HG03135 (cell line): ENCODE data around the gene C4orf50.
"Not testable (repeated sequence)": the region's sequence is repeated elsewhere in the genome, so short reads cannot be mapped to it uniquely, and the experiment has no call there.

Source experiments
- ATAC-seq: cut with Tn5 transposase; IDR thresholded peaks from one replicate; pipeline ENCODE4 v1.9.1; 2021; ENCODE audit warnings: mild to moderate bottlenecking, moderate library complexity; ENCODE audit not compliant: unreplicated experiment

C4orf50 gene

GRCh38 chr4:6019316-6020263 is 1.4 kb upstream of the C4orf50 start:
- no peak for ATAC-seq

- ATAC-seq, result no peak
Measured at GRCh38 chr4:6017800-6018199, 431 bp downstream of the C4orf50 start.

GRCh38 chr4:6017030-6017429 is 1.2 kb downstream of the C4orf50 start:
- ATAC-seq, result no peak

GRCh38 chr4:6013564-6013963 is 4.7 kb downstream of the C4orf50 start:
- ATAC-seq, result no peak

GRCh38 chr4:6012200-6012599 is 6.0 kb downstream of the C4orf50 start:
- ATAC-seq, result no peak

GRCh38 chr4:6011686-6012085 is 6.5 kb downstream of the C4orf50 start:
- ATAC-seq, result no peak

- no peak for ATAC-seq
Measured at GRCh38 chr4:6011271-6011671, 7.0 kb downstream of the C4orf50 start.

GRCh38 chr4:6010789-6011188 is 7.4 kb downstream of the C4orf50 start:
- ATAC-seq, result no peak

GRCh38 chr4:6009452-6009851 is 8.8 kb downstream of the C4orf50 start:
- no peak for ATAC-seq

- ATAC-seq, result no peak
Measured at GRCh38 chr4:6008766-6009385, 9.4 kb downstream of the C4orf50 start.

- ATAC-seq, result no peak
Measured at GRCh38 chr4:6008092-6008551, 10.1 kb downstream of the C4orf50 start.

GRCh38 chr4:6005175-6005574 is 13.1 kb downstream of the C4orf50 start:
- no peak for ATAC-seq

- not testable (repeated sequence) for ATAC-seq
Measured at GRCh38 chr4:6003485-6003884, 14.7 kb downstream of the C4orf50 start.

- no peak for ATAC-seq
Measured at GRCh38 chr4:6002926-6003325, 15.3 kb downstream of the C4orf50 start.

- no peak for ATAC-seq
Measured at GRCh38 chr4:6002492-6002833, 15.8 kb downstream of the C4orf50 start.

- ATAC-seq, result no peak
Measured at GRCh38 chr4:6001680-6002491, 16.3 kb downstream of the C4orf50 start.

GRCh38 chr4:5999830-6000365 is 18.3 kb downstream of the C4orf50 start:
- no peak for ATAC-seq

GRCh38 chr4:5999356-5999755 is 18.9 kb downstream of the C4orf50 start:
- ATAC-seq, result no peak

GRCh38 chr4:5998333-5998936 is 19.8 kb downstream of the C4orf50 start:
- peak; percentile 66 for ATAC-seq

GRCh38 chr4:5996641-5997040 is 21.6 kb downstream of the C4orf50 start:
- no peak for ATAC-seq
